Measurements from ENCODE around the gene ZNF480. TPM values are rescaled to one million over a fixed set of nuclear protein-coding genes. Genes with fewer than 3 reads are reported as not detected.

The ZNF480 gene
- total RNA-seq, 2 donors from 2014 or later, result 4.6 to 8.5 TPM

DNA sequence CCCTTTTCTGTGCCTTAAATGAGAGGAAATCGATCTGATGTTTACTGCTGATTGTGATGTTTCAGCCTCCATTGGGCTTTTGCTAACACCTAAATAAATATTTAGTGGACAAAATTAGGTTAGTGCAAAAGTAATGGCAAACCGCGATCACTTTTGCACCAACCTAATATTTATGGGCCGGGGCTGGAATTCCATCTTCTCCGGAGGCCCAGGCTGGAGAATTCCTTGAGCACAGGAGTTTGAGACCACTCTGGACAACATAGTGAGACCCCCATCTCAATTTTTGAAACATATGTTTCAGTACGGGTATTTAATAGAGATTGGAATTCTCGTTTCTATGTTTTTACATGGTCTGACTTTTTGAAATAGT lies 73.4 kb downstream of the ZNF480 start:
- H3K4me3 ChIP-seq, result peak overlapping the region; percentile 99
- H3K36me3 ChIP-seq, result peaks cover 26% of the 10 kb centered on the region
- peak overlapping the region; percentile 97 to 100 for H3K27ac ChIP-seq
- peaks cover 6 to 9% of the 10 kb centered on the region in 2 donors for H3K4me1 ChIP-seq (ENCODE audit: control insufficient read depth in 1 of 2, low read depth in 2 of 2)
- ATAC-seq (ENCODE audit: insufficient number of reproducible peaks, low FRiP score, low read depth) (no peak), DNase-seq (ENCODE audit: low spot score) (no peak)
- no peaks in the 10 kb centered on the region for H3K27me3 ChIP-seq (replicated peaks; ENCODE audit: insufficient read depth)
- TF ChIP-seq, protein P1, sequence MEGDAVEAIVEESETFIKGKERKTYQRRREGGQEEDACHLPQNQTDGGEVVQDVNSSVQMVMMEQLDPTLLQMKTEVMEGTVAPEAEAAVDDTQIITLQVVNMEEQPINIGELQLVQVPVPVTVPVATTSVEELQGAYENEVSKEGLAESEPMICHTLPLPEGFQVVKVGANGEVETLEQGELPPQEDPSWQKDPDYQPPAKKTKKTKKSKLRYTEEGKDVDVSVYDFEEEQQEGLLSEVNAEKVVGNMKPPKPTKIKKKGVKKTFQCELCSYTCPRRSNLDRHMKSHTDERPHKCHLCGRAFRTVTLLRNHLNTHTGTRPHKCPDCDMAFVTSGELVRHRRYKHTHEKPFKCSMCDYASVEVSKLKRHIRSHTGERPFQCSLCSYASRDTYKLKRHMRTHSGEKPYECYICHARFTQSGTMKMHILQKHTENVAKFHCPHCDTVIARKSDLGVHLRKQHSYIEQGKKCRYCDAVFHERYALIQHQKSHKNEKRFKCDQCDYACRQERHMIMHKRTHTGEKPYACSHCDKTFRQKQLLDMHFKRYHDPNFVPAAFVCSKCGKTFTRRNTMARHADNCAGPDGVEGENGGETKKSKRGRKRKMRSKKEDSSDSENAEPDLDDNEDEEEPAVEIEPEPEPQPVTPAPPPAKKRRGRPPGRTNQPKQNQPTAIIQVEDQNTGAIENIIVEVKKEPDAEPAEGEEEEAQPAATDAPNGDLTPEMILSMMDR (IDR thresholded peaks at IDR 0.05), result no peak
- H3K9me3 ChIP-seq, result peaks cover 41% of the 10 kb centered on the region

Other genes starting within 250 kb of the ZNF480 start
- 10 to 100 TPM in 1 of 2 donors, 1 to 10 TPM in 1; 8.9 to 30.1 TPM for gene ZNF432, start 248.3 kb upstream of the ZNF480 start, total RNA-seq
- gene ZNF841, start 201.4 kb upstream of the ZNF480 start, total RNA-seq, result 100 to 1,000 TPM in 1 of 2 donors, 10 to 100 TPM in 1; 46.3 to 105 TPM
- 1 to 10 TPM; 2.8 to 6.2 TPM for gene ZNF616, start 157.2 kb upstream of the ZNF480 start, total RNA-seq
- 10 to 100 TPM in 1 of 2 donors, 1 to 10 TPM in 1; 8.4 to 29.3 TPM for gene ZNF836, start 125.5 kb upstream of the ZNF480 start, total RNA-seq
- 100 to 1,000 TPM; 153 to 252 TPM for gene PPP2R1A, start 107.1 kb upstream of the ZNF480 start, total RNA-seq
- 10 to 100 TPM in 1 of 2 donors, 1 to 10 TPM in 1; 6.8 to 16.9 TPM for gene ZNF766, start 27.6 kb upstream of the ZNF480 start, total RNA-seq
- 1 to 10 TPM; 1.1 to 1.8 TPM for gene ZNF610, start 39.1 kb downstream of the ZNF480 start, total RNA-seq
- 10 to 100 TPM; 14.6 to 23.7 TPM for gene ZNF880, start 72.8 kb downstream of the ZNF480 start, total RNA-seq
- gene ZNF528, start 100.7 kb downstream of the ZNF480 start, total RNA-seq, result 10 to 100 TPM; 31.7 to 43.4 TPM
- gene ZNF534, start 132.0 kb downstream of the ZNF480 start, total RNA-seq, result under 1 TPM; 0.49 to 0.68 TPM
- 1 to 10 TPM in 1 of 2 donors, under 1 TPM in 1; 0.41 to 4.7 TPM for gene ZNF578, start 156.4 kb downstream of the ZNF480 start, total RNA-seq
- 10 to 100 TPM; 13.7 to 24.5 TPM for gene ZNF808, start 230.5 kb downstream of the ZNF480 start, total RNA-seq

Data from thoracic aorta (tissue), 2 donors.